ENCODE results near the gene XPO4.

DNA sequence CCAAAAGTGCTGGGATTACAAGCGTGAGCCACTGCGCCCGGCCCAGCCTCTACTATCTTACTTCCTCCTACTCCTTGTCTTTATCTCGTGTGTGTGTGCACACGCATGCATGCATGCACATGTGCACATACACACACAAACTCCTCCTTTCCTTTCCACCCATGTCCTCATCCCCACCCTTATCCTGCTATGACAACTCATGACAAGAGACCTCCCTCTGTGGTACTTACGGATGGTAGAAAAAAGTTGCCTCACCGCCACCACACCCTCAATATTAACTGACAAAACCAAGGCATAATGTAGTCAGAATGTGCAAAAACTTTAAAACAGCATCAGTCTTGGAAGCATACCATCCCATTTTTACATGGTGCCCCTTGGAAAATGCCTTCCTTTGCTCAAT, 112.9 kb downstream of the XPO4 start:
- no peak for TF ChIP-seq TAF1 (IDR thresholded peaks at IDR 0.05; ENCODE audit: low read depth, low read length)
- TF ChIP-seq, protein P1, sequence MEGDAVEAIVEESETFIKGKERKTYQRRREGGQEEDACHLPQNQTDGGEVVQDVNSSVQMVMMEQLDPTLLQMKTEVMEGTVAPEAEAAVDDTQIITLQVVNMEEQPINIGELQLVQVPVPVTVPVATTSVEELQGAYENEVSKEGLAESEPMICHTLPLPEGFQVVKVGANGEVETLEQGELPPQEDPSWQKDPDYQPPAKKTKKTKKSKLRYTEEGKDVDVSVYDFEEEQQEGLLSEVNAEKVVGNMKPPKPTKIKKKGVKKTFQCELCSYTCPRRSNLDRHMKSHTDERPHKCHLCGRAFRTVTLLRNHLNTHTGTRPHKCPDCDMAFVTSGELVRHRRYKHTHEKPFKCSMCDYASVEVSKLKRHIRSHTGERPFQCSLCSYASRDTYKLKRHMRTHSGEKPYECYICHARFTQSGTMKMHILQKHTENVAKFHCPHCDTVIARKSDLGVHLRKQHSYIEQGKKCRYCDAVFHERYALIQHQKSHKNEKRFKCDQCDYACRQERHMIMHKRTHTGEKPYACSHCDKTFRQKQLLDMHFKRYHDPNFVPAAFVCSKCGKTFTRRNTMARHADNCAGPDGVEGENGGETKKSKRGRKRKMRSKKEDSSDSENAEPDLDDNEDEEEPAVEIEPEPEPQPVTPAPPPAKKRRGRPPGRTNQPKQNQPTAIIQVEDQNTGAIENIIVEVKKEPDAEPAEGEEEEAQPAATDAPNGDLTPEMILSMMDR (IDR thresholded peaks at IDR 0.05; ENCODE audit: control extremely low read depth in 1 of 3, insufficient read depth in 1 of 3, low read depth in 1 of 3, low read length in 3 of 3): no peak
